GM21529 (cell line): ENCODE data around the gene SHISA9.

Experiments
- ATAC-seq: cut with Tn5 transposase; IDR thresholded peaks from one replicate; pipeline ENCODE4 v1.9.1; 2021; ENCODE audit not compliant: unreplicated experiment

Gene SHISA9

GRCh38 chr16:13245713-13246377, 344.4 kb downstream of the SHISA9 start:
- no peak for ATAC-seq

DNA sequence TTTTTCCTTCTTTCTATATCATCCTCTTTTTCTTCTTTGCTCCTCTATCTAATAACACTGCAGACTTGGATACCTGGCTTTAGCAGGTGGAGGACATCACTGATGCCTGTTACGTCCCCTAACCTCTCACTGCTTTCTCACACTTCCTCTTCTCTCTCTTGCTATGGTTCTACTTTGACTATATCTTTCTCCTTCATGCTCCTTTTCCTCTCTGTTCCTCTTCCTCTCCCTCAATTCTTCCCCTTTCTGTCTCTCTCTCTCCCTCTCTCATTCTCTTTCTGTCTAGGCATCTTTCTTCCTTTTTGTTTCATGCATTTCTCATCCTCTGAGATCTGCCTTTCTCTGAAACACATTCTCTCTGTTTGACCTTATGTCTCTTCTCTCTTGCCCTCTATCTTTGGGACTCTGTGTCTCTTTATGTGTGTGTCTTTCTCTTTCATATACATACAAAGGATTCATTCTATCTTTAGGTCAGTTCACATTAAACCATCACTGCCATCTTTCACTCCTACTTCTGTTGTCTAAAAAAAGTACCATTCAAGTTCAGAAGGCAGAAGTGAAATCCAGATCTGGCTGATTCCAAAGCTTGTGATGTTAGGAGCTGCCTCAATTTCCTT, 353.7 kb downstream of the SHISA9 start:
- no peak for ATAC-seq

DNA sequence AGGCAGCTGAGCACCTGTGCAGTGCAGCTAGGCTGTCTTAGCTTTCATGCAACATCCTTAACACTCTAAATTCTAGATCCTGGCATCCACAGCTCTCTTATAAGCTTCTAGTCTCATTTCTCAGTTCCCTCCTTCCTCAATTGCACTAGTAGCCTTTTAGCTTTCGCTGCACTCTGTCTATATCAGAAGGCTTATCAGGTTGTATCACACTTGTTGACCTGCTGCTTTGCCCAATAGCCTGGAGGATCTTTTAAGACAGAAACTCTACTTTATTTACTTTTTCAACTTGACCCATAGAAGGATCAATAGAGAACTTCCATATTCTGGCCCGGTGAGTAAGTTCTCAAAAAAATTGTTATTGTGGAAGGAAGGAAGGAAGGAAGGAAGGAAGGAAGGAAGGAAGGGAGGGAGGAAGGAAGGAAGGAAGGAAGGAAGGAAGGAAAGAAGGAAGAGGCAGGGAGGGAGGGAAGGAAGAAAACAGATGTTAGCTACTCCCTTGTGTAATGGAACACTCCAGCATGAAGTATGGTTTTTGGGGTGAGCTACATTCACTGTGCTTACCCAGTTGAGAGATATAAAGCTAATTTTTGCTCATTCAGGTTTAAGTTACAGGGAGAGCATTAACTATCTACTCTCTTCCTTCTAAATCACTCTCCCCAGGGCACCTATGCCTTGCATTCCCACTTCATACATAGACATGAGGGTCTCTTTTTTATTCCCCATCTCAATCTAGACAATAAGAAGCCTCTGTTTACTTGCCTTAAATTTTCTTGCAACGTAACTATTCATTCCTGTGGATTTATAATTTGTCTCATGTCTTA, 361.1 kb downstream of the SHISA9 start:
- ATAC-seq, result no peak

DNA sequence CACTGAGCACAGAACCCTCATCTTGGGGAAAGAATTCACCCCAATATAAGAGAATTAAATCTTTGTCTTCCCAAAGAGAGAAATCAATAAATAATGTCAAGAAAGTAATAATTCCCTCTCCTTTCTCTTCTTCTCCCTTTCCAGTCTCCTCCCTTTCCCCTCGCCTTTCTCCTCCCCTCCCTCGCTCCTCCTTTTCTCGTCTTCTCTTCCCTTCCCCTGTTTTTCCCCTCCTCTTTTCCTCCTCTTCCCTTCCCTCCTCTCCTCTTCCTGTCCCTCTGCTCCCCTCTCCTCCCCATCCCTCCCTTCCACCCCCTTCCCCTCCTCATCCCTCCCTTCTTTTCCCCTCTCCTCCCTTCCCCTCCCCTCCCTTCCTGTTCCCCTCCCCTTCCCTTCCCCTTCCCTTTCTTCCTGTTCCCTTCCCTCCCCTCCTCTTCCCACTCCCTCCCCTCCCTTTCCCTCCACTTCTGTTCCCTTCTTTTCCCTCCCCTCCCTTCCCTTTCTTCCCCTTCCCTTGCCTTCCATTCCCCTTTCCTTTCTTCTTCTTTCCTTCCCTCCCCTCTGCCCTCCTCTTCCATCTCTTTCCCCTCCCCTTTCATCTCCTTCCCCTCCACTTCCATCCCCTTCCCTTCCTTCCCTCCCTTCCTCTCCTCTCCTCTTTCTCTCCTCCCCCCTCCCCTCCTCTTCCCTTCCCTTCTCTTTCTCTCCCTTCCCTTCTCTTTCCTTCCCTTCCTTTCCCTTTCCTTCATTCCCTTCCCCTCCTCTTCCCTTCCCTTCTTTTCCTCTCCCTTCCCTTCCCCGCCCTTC, 363.6 kb downstream of the SHISA9 start:
- no peak for ATAC-seq

GRCh38 chr16:13269359-13269758, 368.0 kb downstream of the SHISA9 start:
- ATAC-seq, result no peak

GRCh38 chr16:13269905-13270528, 368.6 kb downstream of the SHISA9 start:
- no peak for ATAC-seq

DNA sequence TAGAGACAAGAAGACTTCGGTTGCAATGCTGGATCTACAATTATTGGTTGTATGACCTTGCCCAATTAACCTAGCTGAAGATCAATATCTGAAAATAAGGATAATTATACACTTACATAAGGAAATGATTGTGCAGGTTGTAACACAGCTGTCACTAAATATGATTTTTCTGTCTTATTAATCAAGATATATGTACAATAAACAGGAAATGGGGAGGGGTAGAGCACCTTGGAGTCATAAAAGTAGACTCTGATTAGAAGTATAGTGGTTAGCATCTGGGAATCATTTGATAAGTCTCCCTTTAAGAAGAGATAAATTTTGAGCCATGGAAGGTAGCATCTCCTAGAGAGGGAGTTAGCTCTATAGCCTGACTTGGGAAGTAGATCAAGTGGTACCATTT, 369.2 kb downstream of the SHISA9 start:
- no peak for ATAC-seq

DNA sequence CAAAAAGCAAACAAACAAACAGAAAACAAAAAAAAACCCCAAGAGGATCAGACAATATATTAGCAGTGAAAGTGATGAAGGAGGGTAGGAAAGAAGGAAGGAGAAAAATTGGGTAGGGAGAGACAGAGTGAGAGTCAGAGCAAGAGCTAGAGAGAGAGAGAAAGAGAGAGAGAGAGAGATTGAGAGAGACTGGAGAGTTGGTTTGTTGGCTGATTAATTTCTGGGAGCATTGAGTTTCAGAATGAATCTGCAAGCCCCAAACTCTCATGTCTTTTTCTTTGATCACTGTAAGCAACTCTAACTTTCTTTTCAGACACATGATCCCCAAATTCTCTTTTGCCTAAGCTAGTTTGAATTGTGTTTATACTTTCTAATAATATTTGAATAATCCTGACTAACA, 388.1 kb downstream of the SHISA9 start:
- no peak for ATAC-seq
